ENCODE data around the gene MLLT3.

- TF ChIP-seq CTCF (IDR thresholded peaks at IDR 0.05): no peak
- TF ChIP-seq EZH2 (IDR thresholded peaks at IDR 0.05): no peak
- TF ChIP-seq EZH2phosphoT487 (IDR thresholded peaks at IDR 0.05): no peak
Observed at GRCh38 chr9:20538956-20539355, 83.3 kb downstream of the MLLT3 start.
